CD14-positive monocyte (primary cell): ENCODE measurements around the gene DSP. TPM values are rescaled to one million over a fixed set of nuclear protein-coding genes. Genes with fewer than 3 reads are reported as not detected.

Source experiments
- DNase-seq, 3 donors: peaks; one replicate each; pipeline ENCODE4 v3.0.0-alpha.2; 2011 to 2022
- H2AFZ ChIP-seq: 2 replicates; pipeline ENCODE4 v1.6.0; 2012; ENCODE audit warnings: mild to moderate bottlenecking, low read depth, low read length, inconsistent platforms; ENCODE audit not compliant: insufficient read depth, poor library complexity, severe bottlenecking
- H3K27ac ChIP-seq, 2 donors: 1 replicate in 1 of 2; 2 replicates in 1 of 2; pipeline ENCODE4 v1.5.1; 2012 to 2013; ENCODE audit warnings: low read length in 2 of 2, control low read depth in 1 of 2, inconsistent platforms in 1 of 2, low read depth in 1 of 2, mild to moderate bottlenecking in 1 of 2
- H3K27me3 ChIP-seq, 2 donors: one replicate each; pipeline versions ENCODE4 v1.6.0 to v1.6.1; 2011 to 2013; ENCODE audit warnings: low read length in 2 of 2; ENCODE audit not compliant: control insufficient read depth in 2 of 2, insufficient read depth in 2 of 2
- H3K36me3 ChIP-seq, 2 donors: replicated peaks in 1 of 2; 1 replicate in 1 of 2; 2 replicates in 1 of 2; pipeline versions ENCODE4 v1.5.1 to v1.6.1; 2012 to 2013; ENCODE audit warnings: low read length in 2 of 2, control low read depth in 1 of 2, inconsistent platforms in 1 of 2, mild to moderate bottlenecking in 1 of 2; ENCODE audit not compliant: insufficient read depth in 2 of 2, control insufficient read depth in 1 of 2
- H3K4me1 ChIP-seq, 2 donors: 1 replicate in 1 of 2; 2 replicates in 1 of 2; pipeline versions ENCODE4 v1.5.1 to v1.6.1; 2012 to 2013; ENCODE audit warnings: low read length in 2 of 2, control low read depth in 1 of 2, inconsistent platforms in 1 of 2, mild to moderate bottlenecking in 1 of 2, moderate library complexity in 1 of 2; ENCODE audit not compliant: insufficient read depth in 2 of 2, control insufficient read depth in 1 of 2
- H3K4me2 ChIP-seq: replicated peaks from 2 replicates; pipeline ENCODE3; 2012; ENCODE audit warnings: low read length, moderate library complexity, mild to moderate bottlenecking; ENCODE audit not compliant: poor library complexity, severe bottlenecking; ENCODE audit errors: extremely low read depth
- H3K4me3 ChIP-seq, 3 experiments: fragments of 200-600 bp in 1 of 3; sonication (generic) in 1 of 3; replicated peaks in 1 of 3; 1 replicate in 2 of 3; 2 replicates in 1 of 3; pipeline ENCODE4 v1.5.1; 2011 to 2013; ENCODE audit warnings: low read length in 3 of 3, mild to moderate bottlenecking in 3 of 3, control low read depth in 2 of 3, low read depth in 2 of 3, inconsistent platforms in 1 of 3, moderate library complexity in 1 of 3
- H3K79me2 ChIP-seq: 2 replicates; pipeline ENCODE4 v1.6.0; 2012; ENCODE audit warnings: mild to moderate bottlenecking, control low read depth, inconsistent platforms, low read length, moderate library complexity; ENCODE audit not compliant: insufficient read depth
- H3K9ac ChIP-seq: 2 replicates; pipeline ENCODE4 v1.6.0; 2017; ENCODE audit warnings: low read length, mild to moderate bottlenecking; ENCODE audit not compliant: insufficient read depth, poor library complexity, severe bottlenecking
- H3K9me3 ChIP-seq, 2 donors: replicated peaks in 1 of 2; 1 replicate in 1 of 2; 2 replicates in 1 of 2; pipeline versions ENCODE4 v1.5.1 to v1.6.1; 2012 to 2013; ENCODE audit warnings: low read length in 2 of 2, control low read depth in 1 of 2; ENCODE audit not compliant: control insufficient read depth in 1 of 2, insufficient read depth in 1 of 2
- H4K20me1 ChIP-seq: 2 replicates; pipeline ENCODE4 v1.6.0; 2012; ENCODE audit warnings: mild to moderate bottlenecking, low read length, control low read depth, moderate library complexity; ENCODE audit not compliant: insufficient read depth
- H3K27ac Mint-ChIP-seq, 7 donors: one replicate each; pipeline ENCODE4 v1.8.0; 2020; ENCODE audit warnings: mild to moderate bottlenecking in 7 of 7, mixed read lengths in 7 of 7, moderate library complexity in 6 of 7, inconsistent platforms in 2 of 7
- H3K27me3 Mint-ChIP-seq, 3 donors: one replicate each; pipeline ENCODE4 v1.8.0; 2021 to 2022; ENCODE audit warnings: low read depth in 3 of 3, mild to moderate bottlenecking in 3 of 3, mixed read lengths in 3 of 3, moderate library complexity in 3 of 3, inconsistent platforms in 1 of 3
- H3K36me3 Mint-ChIP-seq, 2 donors: one replicate each; pipeline ENCODE4 v1.8.0; 2020; ENCODE audit warnings: mixed read lengths in 2 of 2, inconsistent platforms in 1 of 2, mild to moderate bottlenecking in 1 of 2
- H3K4me1 Mint-ChIP-seq: one replicate; pipeline ENCODE4 v1.8.0; 2020; ENCODE audit warnings: mild to moderate bottlenecking, mixed read lengths
- H3K4me3 Mint-ChIP-seq, 2 donors: one replicate each; pipeline ENCODE4 v1.8.0; 2020; ENCODE audit warnings: mild to moderate bottlenecking in 2 of 2, mixed read lengths in 2 of 2, moderate library complexity in 1 of 2
- H3K9me3 Mint-ChIP-seq, 7 donors: one replicate each; pipeline ENCODE4 v1.8.0; 2020 to 2022; ENCODE audit warnings: mixed read lengths in 7 of 7, mild to moderate bottlenecking in 6 of 7, moderate library complexity in 6 of 7, inconsistent platforms in 2 of 7
- CTCF ChIP-seq: fragments of 200-600 bp; IDR thresholded peaks from one replicate; pipeline ENCODE4 v1.8.0; 2022; ENCODE audit warnings: antibody characterized with exemption, mild to moderate bottlenecking
- WGBS: methylation state at CpG from one replicate; pipeline ENCODE4 v1.1.5; 2013; ENCODE audit warnings: missing lambda C conversion rate; ENCODE audit not compliant: insufficient coverage; 5-methylcytosine and 5-hydroxymethylcytosine counted together
- intact Hi-C, 2 donors: fragments of 100-400 bp; cut with micrococcal nuclease; formaldehyde crosslinking; loops; one replicate each; pipeline versions ENCODE4 v1.15.0 to v1.15.1; 2023
- polyA plus RNA-seq, 3 donors: library from polyadenylated mRNA; depleted of rRNA in 1 of 3; unstranded in 2 of 3; stranded (reverse) in 1 of 3; fragments of 300-500 nt in 2 of 3; fragments of >200 nt in 1 of 3; fragmentation: Illumina TruSeq in 2 of 3; gene quantifications; 1 replicate in 2 of 3; 2 replicates in 1 of 3; pipeline ENCODE4 v1.2.3, GENCODE V29; 2012 to 2021

DSP gene
- polyA plus RNA-seq, 3 donors: not detected

GRCh38 chr6:7542065-7542873 is 798 bp downstream of the DSP start:
- peak overlapping the region in 1 of 7 donors; percentile 48 for H3K27ac Mint-ChIP-seq
- WGBS: 1% methylated on average over 80 of the region's 80 CpGs

More at GRCh38 chr6:7542065-7542873, 798 bp downstream of the DSP start:
- DNase-seq: peak in 1 of 3 donors; percentile 15
- Histone ChIP-seq H3K9me3 (peaks cover 3 to 38% of the 10 kb centered on the region in 2 donors), H3K79me2 (no peaks in the 10 kb centered on the region), H3K9ac (peak overlapping the region; percentile 15), H3K4me2 (peak overlapping the region; percentile 88), H3K36me3 (no peaks in the 10 kb centered on the region), H4K20me1 (no peaks in the 10 kb centered on the region), H2AFZ (peak overlapping the region; percentile 70), H3K27ac (no peak overlapping the region), H3K27me3 (peaks cover 85 to 96% of the 10 kb centered on the region in 2 donors), H3K4me3 (peak overlapping the region; percentile 39 to 79 (median 46)), H3K4me1 (peaks cover 19 to 24% of the 10 kb centered on the region in 2 donors)
- TF ChIP-seq CTCF: no peak
- Mint-ChIP-seq H3K4me3 (peak overlapping the region; percentile 85 to 94), H3K36me3 (peaks cover 5 to 10% of the 10 kb centered on the region in 2 donors), H3K4me1 (peaks cover 21% of the 10 kb centered on the region), H3K27me3 (peaks cover 90 to 97% (median 91%) of the 10 kb centered on the region in 3 donors), H3K9me3 (peaks cover 0 to 23% (median 13%) of the 10 kb centered on the region in 7 donors)
- intact Hi-C loops: no loop called here
